Stimulated activated CD8-positive, alpha-beta memory T cell treated with anti-CD3 and anti-CD28 coated beads, Interleukin-7, amount 100 ng/mL, for 24 hours (primary cell): ENCODE measurements around the gene NCS1.

Experiments
- DNase-seq: peaks from one replicate; pipeline ENCODE4 v3.0.0-alpha.2; 2020; ENCODE audit warnings: low read depth

The NCS1 gene

DNA sequence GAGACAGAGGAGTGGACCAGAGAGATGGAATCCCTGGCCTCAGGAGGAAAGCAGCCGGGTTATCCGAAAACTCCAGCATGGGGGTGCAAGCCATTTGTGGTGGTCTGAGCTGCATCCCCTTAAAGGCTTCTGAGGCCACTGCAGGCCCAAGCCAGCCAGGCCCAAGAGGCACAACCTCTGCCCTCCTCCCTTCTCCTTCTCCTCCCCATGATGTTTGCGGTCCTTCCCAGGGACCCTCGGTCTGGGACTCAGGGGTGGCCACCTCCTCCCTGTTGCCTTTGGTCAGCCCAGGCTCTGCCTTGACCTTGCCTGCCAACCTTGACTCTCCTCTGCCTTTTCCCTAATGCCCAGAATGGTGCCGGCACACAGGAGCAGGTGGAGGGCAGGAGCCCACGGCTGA, 4.6 kb downstream of the NCS1 start:
- DNase-seq, result no peak

DNA sequence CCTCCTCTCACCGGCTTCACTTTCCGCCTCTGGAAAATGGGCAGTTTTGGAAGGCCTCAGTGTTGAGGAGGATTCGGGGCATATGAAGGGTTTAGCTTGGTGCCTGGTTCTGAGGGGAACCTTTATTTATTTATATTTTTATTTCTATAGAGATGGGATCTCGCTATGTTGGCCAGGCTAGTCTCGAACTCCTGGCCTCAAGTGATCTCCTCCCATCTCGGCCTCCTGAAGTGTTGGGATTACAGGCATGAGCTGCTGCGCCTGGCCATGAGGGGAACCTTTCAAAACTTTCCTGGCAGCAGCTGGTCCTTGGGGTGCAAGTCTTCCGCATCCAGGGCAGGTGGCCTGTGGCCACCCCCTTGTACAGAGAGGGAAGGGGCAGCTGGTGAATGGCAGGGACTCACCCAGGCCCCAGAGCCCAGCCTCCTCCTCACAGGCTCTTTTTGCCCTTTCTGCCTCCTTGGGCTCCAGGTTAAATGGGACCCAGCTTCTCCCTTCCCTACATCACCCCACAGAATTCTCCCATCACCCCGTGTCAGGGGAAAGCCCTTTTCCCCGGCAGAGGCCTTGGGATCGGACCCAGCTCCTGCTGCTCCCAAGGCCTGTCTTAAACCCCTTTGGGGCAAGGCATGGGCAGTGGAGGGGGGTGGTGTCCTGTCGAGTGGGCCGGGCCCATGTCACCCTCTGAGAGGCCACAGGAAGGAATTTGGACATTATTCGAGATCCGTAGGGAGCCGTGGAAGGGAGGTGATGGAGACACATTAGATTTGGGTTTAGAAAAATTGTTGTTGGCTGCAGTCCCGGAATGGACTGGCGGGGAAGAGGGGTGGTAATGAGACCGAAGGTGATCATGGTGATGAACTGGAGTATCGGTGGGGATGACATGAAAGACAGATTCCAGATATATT, 5.9 kb downstream of the NCS1 start:
- DNase-seq, result no peak

GRCh38 chr9:130179331-130179907, 7.2 kb downstream of the NCS1 start:
- no peak for DNase-seq

DNA sequence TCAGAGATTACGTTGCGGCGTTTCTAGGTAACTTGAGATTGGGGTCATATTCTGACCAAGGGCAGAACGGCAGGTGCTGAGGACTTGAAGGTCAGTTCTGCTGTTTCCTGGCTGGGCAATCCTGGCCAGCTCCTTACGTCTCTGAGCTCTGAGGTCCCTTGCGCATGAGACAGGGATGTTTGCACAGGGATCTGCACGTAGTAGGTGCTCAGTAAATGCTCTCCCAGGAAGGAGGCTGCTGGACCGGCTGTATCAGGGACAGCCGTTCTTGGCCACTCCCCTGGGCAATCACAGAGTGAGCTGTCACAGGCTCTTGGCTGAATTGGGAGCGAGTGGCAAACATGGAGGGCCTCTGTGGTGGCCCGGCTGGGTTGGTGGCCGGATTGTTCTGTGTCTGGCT, 8.3 kb downstream of the NCS1 start:
- no peak for DNase-seq

- DNase-seq, result no peak
Observed at GRCh38 chr9:130181678-130182380, 9.6 kb downstream of the NCS1 start.

DNA sequence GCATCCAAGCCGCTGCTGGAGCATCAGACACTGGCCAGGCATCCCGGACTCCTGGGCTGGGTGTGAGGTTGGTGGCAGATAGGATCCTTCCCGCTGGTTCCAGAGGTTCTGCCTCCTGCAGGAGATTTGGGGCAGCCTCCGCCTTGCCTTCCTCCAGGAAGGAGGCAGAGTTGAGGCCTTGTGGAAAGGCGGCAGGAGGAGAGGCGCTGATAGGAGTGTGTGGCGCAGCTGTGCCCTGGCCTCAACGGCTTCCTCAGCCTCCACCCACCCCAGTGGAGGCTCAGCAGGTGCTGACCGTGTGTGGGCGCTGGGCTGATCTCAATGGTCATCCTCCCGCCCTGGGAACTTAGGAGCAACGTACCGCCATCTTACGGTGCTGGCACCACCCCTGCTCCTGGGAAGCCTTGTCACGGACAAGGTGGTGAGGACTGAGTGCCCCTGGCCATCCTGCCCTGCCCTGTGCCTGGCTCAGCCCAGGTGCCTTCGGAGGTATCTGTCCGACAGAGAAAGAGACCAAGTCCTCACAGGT, 10.2 kb downstream of the NCS1 start:
- no peak for DNase-seq

DNA sequence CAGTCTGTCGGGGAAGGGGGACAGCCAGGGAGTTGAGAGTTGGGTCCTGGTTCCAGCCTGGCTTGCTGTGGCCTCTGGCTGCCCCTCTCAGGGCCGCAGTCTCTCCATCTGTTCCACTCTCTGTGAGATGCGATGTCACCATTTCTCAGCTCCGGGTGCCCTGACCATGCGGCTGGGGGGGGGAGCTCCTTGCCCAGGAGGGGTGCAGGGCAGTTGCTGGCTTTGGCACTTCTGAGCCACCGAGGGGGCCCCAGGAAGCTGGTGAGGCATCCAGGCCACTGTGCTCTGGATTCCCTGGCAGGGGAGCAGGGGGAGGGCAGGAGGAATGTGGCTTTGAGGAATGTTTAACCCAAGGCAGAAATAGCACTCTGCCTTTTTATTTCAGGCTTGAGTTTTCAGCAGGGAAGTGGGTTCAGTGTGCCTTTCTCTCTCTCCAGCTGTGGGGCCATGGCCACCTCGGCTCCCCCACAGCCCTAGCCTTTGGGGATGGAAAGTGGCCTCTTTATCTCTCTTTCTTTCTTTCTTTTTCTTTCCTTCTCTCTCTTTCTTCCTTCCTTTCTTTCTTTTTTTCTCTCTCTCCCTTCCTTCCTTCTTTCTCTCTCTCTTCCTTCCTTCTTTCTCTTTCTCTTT, 11.0 kb downstream of the NCS1 start:
- DNase-seq, result no peak

GRCh38 chr9:130185017-130185416, 12.8 kb downstream of the NCS1 start:
- no peak for DNase-seq

- DNase-seq, result no peak
Observed at GRCh38 chr9:130185490-130186031, 13.4 kb downstream of the NCS1 start.

DNA sequence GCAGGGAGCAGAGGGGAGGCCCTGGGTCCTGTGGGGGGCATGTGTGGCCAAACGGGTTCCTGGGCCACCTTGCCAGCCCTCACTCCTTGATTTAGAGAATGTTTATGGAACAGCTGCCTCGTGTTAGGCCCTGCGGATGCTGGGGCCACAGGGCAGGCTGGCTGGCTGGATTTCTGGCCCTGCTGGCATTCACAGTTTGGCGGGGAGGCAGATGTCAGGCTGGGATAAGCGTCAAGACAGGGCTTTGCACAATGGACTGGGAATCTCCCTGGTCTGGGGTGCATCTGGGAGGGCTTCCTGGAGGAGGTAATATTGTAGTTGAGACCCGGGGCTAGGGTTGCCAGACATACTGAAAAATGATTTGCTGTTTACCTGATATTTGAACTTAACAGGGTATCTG, 13.8 kb downstream of the NCS1 start:
- no peak for DNase-seq

DNA sequence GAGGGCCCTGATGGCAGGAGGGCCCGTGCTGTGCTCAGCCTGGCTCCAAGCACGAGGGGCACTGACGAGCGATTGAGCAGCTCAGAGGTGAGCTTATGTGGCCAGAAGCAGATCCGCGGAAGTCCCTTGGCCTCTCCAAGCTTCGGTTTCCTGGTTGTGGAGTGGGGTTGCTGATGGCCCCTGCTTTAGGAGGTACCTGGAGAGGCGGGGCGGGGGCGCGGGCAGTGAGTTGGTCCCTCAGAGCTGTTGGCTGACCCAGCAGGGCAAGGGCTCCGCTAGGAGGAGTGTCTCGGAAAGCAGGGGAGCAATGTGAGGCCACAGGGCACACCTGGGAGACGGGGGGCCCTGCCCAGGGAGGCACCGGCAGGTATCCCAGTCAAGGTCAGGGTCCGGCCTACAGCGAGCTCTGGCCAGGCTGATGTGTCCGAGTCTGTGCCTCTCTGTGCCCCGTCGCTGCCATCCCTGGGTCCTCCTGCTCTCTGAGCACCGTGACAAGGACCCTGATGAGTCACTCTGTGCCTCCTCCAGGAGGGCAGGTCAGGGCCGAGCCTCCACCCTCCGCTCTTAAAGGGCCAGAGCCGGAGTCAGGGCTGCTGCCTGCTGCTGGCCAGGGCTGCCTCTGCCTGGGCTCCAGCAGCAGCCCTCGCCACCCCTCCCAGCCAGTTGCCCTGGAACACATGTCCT, 14.8 kb downstream of the NCS1 start:
- DNase-seq, result no peak

DNA sequence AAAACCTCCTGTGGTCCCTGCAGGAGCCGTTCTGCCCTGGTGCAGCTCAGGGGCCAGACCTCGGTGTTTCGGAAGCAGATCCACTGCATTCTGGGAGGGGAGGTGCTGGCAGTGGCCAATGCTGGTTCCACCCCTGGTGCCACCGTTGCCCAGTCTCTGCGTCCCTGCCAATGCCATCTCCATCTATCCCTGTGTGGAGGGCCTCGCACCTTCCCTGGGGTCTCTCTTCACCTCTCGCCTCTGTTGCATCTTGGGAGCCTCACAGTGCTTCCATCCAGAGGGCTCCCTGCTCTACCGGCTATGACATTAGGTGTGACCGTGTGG, 15.3 kb downstream of the NCS1 start:
- DNase-seq, result no peak

DNA sequence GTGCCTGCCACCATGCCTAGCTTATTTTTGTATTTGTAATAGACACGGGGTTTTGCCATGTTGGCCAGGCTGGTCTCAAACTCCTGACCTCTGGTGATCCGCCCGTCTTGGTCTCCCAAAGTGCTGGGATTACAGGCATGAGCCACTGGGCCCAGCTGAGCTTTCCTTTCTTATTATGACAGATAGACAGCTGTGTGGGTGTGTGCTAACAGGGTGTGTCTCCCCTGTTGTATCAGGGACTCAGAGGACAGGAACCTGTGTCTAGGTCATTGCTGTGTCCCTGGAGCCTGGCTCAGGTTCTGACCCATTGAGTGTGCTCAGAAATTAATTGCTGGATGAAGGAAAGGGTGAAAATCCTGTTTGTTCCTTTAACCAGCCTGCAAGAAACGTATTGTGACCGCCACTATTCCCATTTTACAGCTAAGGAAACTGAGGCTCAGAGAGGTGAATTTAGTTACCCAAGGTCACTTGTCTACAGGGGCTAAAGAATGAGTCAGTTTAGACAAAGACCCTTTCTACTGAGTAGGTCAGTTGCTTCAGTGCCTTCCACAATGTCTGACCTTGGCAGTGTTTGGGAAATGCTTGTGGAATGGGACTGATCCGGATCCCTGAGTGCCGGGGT, 16.8 kb downstream of the NCS1 start:
- DNase-seq, result no peak

DNA sequence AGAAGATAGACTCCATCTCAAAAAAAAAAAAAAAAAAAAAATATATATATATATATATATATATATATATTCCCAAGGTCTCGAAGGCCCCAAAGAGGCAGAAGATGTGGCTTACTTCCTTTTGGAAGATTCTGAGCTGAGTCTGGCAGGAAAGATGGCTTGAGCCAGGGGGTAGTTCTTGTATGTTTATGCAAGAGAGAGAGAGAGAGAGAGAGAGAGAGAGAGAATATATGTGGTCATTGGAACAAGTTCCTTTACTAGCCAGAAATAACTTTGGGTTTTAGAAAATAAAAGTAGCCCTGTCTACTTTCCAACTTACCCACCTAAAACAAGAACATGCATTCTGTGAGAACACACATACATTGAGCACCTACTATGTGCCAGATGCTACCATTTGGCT, 17.6 kb downstream of the NCS1 start:
- no peak for DNase-seq

DNA sequence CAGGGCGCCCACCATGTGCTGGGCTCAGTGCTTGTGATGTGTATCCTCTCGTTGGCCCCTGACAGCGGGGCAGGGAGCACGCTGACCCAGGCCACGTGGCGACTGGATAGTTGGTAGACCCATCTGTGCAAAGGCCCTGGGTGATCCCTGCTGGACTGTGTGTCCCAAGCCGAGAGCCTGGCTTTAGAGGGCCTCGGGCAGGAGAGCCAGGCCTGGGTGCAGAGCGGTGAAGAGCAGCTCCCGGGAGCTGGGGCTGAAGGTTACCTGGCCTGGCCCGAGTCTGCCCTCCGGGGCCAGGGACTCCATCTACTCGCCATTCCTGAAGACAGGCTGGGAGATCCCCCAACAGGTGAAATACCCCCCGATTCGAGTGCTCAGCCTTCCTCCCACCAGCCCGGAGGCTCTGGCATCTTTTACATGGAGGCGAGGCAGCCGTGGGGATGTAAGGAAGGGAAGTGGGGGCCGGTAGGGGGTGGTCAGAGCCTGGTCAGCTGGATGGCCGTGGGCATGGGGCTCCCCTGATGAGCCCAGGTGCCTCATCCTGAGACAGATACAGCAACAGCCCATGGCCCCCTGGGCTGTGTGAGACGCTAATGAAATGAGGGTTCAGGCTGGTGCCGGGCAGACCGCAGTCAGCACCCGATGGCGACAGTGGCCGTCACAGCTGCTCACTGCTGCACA, 19.0 kb downstream of the NCS1 start:
- DNase-seq, result no peak

GRCh38 chr9:130191749-130192120, 19.5 kb downstream of the NCS1 start:
- DNase-seq, result no peak

DNA sequence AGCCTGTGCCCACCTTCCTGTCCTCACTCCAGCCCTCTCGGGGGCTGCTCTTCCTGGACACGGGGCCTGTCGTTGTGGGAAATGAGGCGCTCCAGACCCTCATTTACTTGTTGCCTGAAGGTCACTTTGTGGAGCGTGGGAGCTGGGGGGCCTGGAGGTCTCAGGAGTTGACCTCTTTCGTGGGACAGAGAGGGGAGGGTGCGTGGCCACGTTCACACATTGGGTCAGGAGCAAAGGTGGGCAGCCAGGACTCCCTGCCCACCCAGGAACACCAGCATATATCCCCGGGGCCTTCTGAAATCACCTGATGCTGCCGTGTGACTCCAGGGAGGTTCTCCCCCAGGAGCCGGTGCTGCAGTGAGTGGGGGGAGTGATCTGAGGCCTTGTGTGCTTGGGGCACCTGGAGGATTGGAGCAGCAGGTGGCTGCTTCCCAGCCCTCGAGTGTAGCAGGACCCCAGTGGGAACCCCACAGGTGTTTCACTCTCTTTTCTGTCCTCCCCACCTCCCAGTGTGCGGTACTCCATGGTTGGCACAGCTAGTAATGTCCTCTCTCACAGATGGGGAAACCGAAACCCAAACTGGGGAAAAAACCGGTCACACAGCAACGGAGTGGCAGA, 20.3 kb downstream of the NCS1 start:
- no peak for DNase-seq

- no peak for DNase-seq
Observed at GRCh38 chr9:130193103-130193502, 20.9 kb downstream of the NCS1 start.

GRCh38 chr9:130193531-130194377, 21.6 kb downstream of the NCS1 start:
- DNase-seq, result no peak
